GM12865 (cell line): ENCODE results near the gene RND3.

ENCODE experiments used
- DNase-seq: peaks from one replicate; pipeline ENCODE4 v3.0.0; 2010; ENCODE audit warnings: low read depth
- H3K4me3 ChIP-seq: 2 replicates; pipeline ENCODE4 v1.5.1; 2011; ENCODE audit warnings: mild to moderate bottlenecking, low read depth, low read length, control low read depth
- TF ChIP-seq, protein P1 (sequence below): IDR thresholded peaks from 2 replicates; pipeline ENCODE4 v1.5.1; 2011; ENCODE audit warnings: low read length, control low read depth, low read depth, inconsistent platforms; ENCODE audit not compliant: insufficient read depth; ENCODE audit errors: missing control alignments

RND3 gene

DNA sequence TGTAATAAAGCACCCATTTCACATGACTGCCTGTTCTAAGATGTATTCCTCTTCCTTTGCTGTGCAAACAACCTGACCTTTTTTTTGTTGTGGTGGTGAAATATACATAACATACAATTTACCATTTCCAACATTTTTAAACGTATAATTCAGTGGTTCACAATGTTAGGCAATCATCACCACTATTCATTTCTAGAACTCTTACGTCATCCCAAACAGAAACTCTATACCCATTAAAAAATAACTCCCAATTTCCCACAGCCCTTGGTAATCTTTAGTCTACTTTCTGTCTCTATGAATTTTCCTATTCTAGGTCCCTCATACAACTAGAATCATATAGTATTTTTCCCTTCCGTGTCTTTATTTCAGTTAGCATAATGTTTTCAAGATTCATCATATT, 36.7 kb downstream of the RND3 start:
- TF ChIP-seq, protein P1, sequence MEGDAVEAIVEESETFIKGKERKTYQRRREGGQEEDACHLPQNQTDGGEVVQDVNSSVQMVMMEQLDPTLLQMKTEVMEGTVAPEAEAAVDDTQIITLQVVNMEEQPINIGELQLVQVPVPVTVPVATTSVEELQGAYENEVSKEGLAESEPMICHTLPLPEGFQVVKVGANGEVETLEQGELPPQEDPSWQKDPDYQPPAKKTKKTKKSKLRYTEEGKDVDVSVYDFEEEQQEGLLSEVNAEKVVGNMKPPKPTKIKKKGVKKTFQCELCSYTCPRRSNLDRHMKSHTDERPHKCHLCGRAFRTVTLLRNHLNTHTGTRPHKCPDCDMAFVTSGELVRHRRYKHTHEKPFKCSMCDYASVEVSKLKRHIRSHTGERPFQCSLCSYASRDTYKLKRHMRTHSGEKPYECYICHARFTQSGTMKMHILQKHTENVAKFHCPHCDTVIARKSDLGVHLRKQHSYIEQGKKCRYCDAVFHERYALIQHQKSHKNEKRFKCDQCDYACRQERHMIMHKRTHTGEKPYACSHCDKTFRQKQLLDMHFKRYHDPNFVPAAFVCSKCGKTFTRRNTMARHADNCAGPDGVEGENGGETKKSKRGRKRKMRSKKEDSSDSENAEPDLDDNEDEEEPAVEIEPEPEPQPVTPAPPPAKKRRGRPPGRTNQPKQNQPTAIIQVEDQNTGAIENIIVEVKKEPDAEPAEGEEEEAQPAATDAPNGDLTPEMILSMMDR = no peak
- DNase-seq = no peak
- H3K4me3 ChIP-seq = no peak overlapping the region

DNA sequence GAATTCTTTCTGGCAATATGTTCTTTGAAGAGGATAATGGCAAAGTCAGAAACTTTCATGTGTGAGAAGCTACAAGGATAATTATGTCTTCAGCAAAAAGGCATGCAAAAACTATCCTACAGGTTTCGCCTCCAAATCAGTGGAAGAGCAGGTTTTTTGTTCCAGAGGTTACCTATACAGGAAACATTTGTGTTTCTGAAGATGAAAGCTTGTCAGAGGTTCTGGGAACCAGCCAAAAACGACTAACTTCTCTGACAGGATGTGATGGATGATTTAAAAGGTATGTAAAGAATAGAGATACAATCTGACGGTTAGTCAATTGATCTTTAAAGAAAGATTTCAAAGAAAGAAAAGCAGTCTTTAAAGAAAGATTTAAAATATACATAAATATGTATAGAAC, 37.6 kb downstream of the RND3 start:
- no peak for DNase-seq
- TF ChIP-seq, protein P1 = no peak
- no peak overlapping the region for H3K4me3 ChIP-seq

GRCh38 chr2:150445398-150445797, 42.1 kb downstream of the RND3 start:
- no peak overlapping the region for H3K4me3 ChIP-seq
- no peak for DNase-seq
- TF ChIP-seq, protein P1 = no peak

GRCh38 chr2:150442484-150442883, 45.0 kb downstream of the RND3 start:
- DNase-seq = no peak
- H3K4me3 ChIP-seq = no peak overlapping the region
- TF ChIP-seq, protein P1 = no peak

GRCh38 chr2:150441784-150442183, 45.7 kb downstream of the RND3 start:
- no peak for DNase-seq

DNA sequence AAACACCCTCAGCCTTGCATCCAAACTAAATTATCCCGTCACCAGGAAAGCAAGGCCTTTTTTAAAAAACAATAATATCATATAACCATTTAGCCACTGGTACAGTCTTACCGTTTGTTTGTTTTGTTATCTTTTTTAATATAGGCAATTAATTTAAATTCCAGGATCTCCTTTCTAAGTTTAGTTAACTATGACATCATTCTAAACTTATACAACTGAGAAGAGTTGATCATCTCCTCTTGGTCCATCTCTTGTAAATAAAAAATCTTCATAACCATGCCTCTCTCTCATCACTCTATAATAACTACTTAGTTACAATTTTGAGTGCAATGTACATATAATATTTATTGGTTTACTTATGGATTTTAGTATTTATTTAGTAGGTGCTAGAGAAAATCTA, 46.2 kb downstream of the RND3 start:
- H3K4me3 ChIP-seq = no peak overlapping the region
- TF ChIP-seq, protein P1 = no peak
- DNase-seq = no peak

More at GRCh38 chr2:150441784-150442183, 45.7 kb downstream of the RND3 start:
- no peak overlapping the region for H3K4me3 ChIP-seq
- TF ChIP-seq, protein P1 = no peak

- no peak for DNase-seq
- TF ChIP-seq, protein P1 = no peak
- H3K4me3 ChIP-seq = no peak overlapping the region
Measured at GRCh38 chr2:150438654-150439053, 48.8 kb downstream of the RND3 start.
